ENCODE measurements around the gene HPSE2. TPM values are rescaled to one million over a fixed set of nuclear protein-coding genes. Genes with fewer than 3 reads are reported as not detected.

The HPSE2 gene
- total RNA-seq, 3 donors from 2014 or later, result 2.7 to 8.0 (median 5.9) TPM

GRCh38 chr10:98569853-98570252, 665.8 kb downstream of the HPSE2 start:
- no peaks in the 10 kb centered on the region for H3K36me3 ChIP-seq
- no peaks in the 10 kb centered on the region for H3K4me1 ChIP-seq
- no peak for DNase-seq (ENCODE audit: low spot score in 2 of 2)
- no peak overlapping the region for H3K27ac ChIP-seq
- intact Hi-C loops (cut with DNase I; ENCODE audit: low total_unique reads), result loop anchor here (5.0 kb wide), 1 partner anchor 658 kb away; no protein-coding TSS in a partner anchor
- no peaks in the 10 kb centered on the region for H3K27me3 ChIP-seq
- no peak for TF ChIP-seq POLR2A (IDR thresholded peaks at IDR 0.05)
- no peaks in the 10 kb centered on the region for H3K9me3 ChIP-seq
- H3K4me3 ChIP-seq, result no peak overlapping the region

GRCh38 chr10:98568551-98568950, 667.1 kb downstream of the HPSE2 start:
- no peaks in the 10 kb centered on the region for H3K9me3 ChIP-seq
- H3K4me1 ChIP-seq, result no peaks in the 10 kb centered on the region
- no peak overlapping the region for H3K4me3 ChIP-seq
- H3K27me3 ChIP-seq, result no peaks in the 10 kb centered on the region
- no peak overlapping the region for H3K27ac ChIP-seq
- DNase-seq (ENCODE audit: low spot score in 2 of 2), result no peak
- TF ChIP-seq POLR2A (IDR thresholded peaks at IDR 0.05), result no peak
- TF ChIP-seq POLR2AphosphoS5 (IDR thresholded peaks at IDR 0.05), result no peak
- no peak for TF ChIP-seq CTCF (IDR thresholded peaks at IDR 0.05)
- H3K36me3 ChIP-seq, result no peaks in the 10 kb centered on the region
- intact Hi-C loops (cut with DNase I; ENCODE audit: low total_unique reads), result loop anchor here (5.0 kb wide), 1 partner anchor 656 kb away; no protein-coding TSS in a partner anchor

GRCh38 chr10:98567391-98568133, 668.1 kb downstream of the HPSE2 start:
- H3K36me3 ChIP-seq, result no peaks in the 10 kb centered on the region
- no peaks in the 10 kb centered on the region for H3K4me1 ChIP-seq
- no peak for TF ChIP-seq POLR2A (IDR thresholded peaks at IDR 0.05)
- TF ChIP-seq POLR2AphosphoS5 (IDR thresholded peaks at IDR 0.05), result peak in 1 of 3 donors; percentile 11
- no peak for TF ChIP-seq CTCF (IDR thresholded peaks at IDR 0.05)
- H3K27me3 ChIP-seq, result no peaks in the 10 kb centered on the region
- no peak overlapping the region for H3K4me3 ChIP-seq
- peak overlapping the region in 1 of 2 donors; percentile 12 for H3K27ac ChIP-seq
- no peak for DNase-seq (ENCODE audit: low spot score in 2 of 2)
- no peaks in the 10 kb centered on the region for H3K9me3 ChIP-seq
- intact Hi-C loops (cut with DNase I; ENCODE audit: low total_unique reads), result loop anchor here (5.0 kb wide), 1 partner anchor 655 kb away; no protein-coding TSS in a partner anchor

GRCh38 chr10:98563811-98564210, 671.8 kb downstream of the HPSE2 start:
- H3K4me3 ChIP-seq, result no peak overlapping the region
- no peak for DNase-seq (ENCODE audit: low spot score in 2 of 2)
- no peaks in the 10 kb centered on the region for H3K36me3 ChIP-seq
- no peaks in the 10 kb centered on the region for H3K9me3 ChIP-seq
- H3K4me1 ChIP-seq, result no peaks in the 10 kb centered on the region
- TF ChIP-seq POLR2A (IDR thresholded peaks at IDR 0.05) (no peak), CTCF (IDR thresholded peaks at IDR 0.05) (no peak), POLR2AphosphoS5 (IDR thresholded peaks at IDR 0.05) (no peak)
- no peaks in the 10 kb centered on the region for H3K27me3 ChIP-seq
- H3K27ac ChIP-seq, result no peak overlapping the region
- intact Hi-C loops (cut with DNase I; ENCODE audit: low total_unique reads), result no loop called here

- no peak for DNase-seq (ENCODE audit: low spot score in 2 of 2)
- intact Hi-C loops (cut with DNase I; ENCODE audit: low total_unique reads), result no loop called here
- no peaks in the 10 kb centered on the region for H3K9me3 ChIP-seq
- no peaks in the 10 kb centered on the region for H3K4me1 ChIP-seq
- no peak overlapping the region for H3K27ac ChIP-seq
- no peaks in the 10 kb centered on the region for H3K27me3 ChIP-seq
- TF ChIP-seq POLR2AphosphoS5 (IDR thresholded peaks at IDR 0.05) (no peak), CTCF (IDR thresholded peaks at IDR 0.05) (no peak), POLR2A (IDR thresholded peaks at IDR 0.05) (no peak)
- no peak overlapping the region for H3K4me3 ChIP-seq
- no peaks in the 10 kb centered on the region for H3K36me3 ChIP-seq
These were observed 675.1 kb downstream of the HPSE2 start for GRCh38 chr10:98560565-98560964.
